M059J (cell line): ENCODE measurements around the gene ACTR3C. TPM values are rescaled to one million over a fixed set of nuclear protein-coding genes. Genes with fewer than 3 reads are reported as not detected.

Experiments
- DNase-seq: peaks from one replicate; pipeline ENCODE4 v3.0.0-alpha.2; 2012; ENCODE audit warnings: low read depth
- total RNA-seq: library from RNA; depleted of rRNA; stranded (reverse); fragments of >200 nt; shearing (Covaris generic); gene quantifications from 2 replicates; pipeline ENCODE4 v1.2.3, GENCODE V29; 2014; rRNA removed

The ACTR3C gene
- 0.07 TPM in 1 of 2 replicates, not detected in the other for total RNA-seq

DNA sequence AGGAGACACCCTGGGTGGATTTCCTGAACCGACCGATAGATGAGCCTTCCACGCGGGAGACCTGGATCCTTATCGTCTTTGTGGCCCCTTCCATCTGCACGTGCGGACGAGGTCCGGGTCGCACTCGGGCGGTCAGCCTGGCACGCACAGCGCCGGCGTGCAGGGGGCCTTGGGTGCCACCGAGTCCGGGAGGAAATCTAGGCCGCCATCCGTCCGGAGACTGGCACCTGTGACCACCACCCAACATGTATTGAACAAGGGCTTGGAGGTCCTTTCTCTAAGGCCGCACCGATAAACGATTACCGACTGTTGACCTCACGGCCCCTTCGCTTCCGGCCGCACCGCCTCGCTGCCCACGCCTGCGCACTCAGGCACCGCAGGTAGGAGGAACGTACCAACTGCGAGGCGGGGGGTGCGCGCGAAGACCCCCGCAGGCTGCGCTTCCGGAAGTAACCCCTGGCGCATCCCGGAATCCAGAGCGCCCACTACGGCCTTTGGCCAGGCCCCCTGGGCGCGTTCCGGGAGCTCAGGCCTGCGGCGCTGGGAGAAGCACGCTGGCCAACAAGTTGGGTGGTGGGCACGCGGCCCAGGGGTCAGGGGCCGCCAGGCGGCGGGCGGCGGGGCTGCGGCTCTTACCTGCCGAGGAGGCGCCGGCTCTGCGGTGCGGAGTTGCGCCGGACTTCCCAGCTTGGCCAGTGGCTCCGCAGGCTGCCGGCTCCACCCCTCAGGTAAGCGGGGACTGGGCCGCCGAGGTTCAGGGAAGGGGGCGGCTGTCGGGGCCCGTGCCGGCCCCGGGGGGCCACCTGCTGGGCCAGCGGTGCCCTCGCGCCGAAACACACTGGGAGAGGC lies at the start of gene ACTR3C, which contains the start of gene LRRC61:
TSS of gene ACTR3C (minus strand) at position 713 of the 849 bp plus-strand sequence. CDS start 28,249 bp downstream, outside the sequence.
TSS of gene LRRC61 (plus strand) at position 523 of the 849 bp plus-strand sequence. CDS start 13,507 bp downstream, outside the sequence.
- DNase-seq = no peak

DNA sequence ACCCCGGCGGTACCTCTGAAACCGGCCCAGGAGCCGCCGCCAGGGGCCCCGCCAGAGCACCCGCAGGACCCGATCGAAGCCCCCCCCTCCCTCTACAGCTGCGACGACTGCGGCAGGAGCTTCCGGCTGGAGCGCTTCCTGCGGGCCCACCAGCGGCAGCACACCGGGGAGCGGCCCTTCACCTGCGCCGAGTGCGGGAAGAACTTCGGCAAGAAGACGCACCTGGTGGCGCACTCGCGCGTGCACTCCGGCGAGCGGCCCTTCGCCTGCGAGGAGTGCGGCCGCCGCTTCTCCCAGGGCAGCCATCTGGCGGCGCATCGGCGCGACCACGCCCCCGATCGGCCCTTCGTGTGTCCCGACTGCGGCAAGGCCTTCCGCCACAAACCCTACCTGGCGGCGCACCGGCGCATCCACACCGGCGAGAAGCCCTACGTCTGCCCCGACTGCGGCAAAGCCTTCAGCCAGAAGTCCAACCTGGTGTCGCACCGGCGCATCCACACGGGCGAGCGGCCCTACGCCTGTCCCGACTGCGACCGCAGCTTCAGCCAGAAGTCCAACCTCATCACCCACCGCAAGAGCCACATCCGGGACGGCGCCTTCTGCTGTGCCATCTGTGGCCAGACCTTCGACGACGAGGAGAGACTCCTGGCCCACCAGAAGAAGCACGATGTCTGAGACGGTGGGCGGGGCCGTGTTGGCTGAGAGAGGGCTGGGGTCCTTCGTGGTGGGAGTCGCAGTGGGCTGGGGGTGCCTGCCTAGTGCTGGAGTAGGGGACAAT lies 49.1 kb upstream of the ACTR3C start:
- no peak for DNase-seq

DNA sequence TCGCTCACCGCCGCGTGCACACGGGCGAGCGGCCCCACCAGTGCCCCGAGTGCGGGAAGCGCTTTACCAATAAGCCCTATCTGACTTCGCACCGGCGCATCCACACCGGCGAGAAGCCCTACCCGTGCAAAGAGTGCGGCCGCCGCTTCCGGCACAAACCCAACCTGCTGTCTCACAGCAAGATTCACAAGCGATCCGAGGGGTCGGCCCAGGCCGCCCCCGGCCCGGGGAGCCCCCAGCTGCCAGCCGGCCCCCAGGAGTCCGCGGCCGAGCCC lies 48.6 kb upstream of the ACTR3C start:
- DNase-seq = no peak

DNA sequence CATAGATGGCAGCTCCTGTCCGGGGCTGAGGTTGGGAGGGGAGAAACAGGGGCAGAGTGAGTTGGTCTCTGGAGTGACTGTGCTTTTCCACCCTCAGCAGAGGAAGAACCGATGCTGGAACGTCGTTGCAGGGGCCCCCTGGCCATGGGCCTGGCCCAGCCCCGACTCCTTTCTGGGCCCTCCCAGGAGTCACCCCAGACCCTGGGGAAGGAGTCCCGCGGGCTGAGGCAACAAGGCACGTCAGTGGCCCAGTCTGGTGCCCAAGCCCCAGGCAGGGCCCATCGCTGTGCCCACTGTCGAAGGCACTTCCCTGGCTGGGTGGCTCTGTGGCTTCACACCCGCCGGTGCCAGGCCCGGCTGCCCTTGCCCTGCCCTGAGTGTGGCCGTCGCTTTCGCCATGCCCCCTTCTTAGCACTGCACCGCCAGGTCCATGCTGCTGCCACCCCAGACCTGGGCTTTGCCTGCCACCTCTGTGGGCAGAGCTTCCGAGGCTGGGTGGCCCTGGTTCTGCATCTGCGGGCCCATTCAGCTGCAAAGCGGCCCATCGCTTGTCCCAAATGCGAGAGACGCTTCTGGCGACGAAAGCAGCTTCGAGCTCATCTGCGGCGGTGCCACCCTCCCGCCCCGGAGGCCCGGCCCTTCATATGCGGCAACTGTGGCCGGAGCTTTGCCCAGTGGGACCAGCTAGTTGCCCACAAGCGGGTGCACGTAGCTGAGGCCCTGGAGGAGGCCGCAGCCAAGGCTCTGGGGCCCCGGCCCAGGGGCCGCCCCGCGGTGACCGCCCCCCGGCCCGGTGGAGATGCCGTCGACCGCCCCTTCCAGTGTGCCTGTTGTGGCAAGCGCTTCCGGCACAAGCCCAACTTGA lies 48.0 kb upstream of the ACTR3C start:
- DNase-seq = no peak

DNA sequence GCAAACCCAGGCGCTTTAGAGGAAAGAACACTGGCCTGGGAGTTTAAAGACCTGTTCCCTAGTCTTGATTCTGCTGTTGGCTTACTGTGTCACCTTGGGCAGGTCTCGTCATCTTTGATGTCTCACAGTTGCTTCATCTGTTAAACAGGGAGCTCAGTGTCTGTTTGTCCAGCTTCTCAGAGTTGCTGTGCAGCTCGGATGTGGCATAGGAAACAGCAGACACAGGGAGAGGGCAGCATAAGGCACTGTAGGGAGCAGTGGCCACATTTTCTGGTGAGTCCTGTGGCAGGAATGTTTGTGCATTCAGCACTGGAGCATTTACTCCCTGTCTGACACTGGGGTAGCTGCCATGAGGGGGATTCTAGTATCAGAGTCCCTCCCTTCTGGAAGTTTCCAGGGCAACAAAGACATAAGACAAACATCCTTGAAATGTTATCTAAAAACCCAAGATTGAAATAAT lies 47.3 kb upstream of the ACTR3C start:
- DNase-seq = peak; percentile 13

DNA sequence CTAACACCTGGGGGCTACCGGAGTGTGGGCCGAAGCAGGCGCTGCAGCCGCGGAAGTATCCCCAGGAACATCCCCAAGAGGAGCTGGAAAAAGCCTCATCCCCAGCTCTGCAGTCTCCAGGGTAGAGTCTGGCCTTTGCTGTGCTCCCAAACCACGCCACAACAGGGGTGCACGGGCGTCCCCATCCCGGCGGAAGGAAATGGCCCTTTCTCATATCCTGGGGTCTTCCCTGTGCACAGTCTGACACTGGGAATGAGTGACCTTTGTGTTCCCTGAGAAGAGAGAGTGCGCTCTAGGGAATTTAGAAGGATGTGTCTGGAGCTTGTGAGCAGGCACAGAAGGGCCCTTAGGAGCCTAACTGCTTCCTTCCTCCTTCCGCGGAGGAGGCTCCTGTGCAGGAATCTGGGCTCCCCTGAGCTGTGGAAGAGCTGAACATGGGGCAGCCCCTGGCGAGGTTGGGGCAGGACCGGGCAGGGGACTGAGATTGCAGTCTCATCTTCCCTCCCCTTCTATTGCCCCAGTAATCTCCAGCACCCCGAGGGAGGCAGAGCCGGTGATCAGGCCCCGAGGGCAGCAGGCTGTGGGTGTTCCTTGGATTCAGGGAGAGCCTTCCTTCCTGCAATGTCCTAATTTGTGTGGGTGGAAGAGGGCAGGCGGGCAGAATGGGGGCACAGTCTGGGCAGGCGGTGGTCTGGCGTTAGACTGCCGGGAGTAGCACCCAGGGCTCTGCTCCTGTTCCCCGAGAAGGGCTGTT lies 46.6 kb upstream of the ACTR3C start:
- no peak for DNase-seq

DNA sequence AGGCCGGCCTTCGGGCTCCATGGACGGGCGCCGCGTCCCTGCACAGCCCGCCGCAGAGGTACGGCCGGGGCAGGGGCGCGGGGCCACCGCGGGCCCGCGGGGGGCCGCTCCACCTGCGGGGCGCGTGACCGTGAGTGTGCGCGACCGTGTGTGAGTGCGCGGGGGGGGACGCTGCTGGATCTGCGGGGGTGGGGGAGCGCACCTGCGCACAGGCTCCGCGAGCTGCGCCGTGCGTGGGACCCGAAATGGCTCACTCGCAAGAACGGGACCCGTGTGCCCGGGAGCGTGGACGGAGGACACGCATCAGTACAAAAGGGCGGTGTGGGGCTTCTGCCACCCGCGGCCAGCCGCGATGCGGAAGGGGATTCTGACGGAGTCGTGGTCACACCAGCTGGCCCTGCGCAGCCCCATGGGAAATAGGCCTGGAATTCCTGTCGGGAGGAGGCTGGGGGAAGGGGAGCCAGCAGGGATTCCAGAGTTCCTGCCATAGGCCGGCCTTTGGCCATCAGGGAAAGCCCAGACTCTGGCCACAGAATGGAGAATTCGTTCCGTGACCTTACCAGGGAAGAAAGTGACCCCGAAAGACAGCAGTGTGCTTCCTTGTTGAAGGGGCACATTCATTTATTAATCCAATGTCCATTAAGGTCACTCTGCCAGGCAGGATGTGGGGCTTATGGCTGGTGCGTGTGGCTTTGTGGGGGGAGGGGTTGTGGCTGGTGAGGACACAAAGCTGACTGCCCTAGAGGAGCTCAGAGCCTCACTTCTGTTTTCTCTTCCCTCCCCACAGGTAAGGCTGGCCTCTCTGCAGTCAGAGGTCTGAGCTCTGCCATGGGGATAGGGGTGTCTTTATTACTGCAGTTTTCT lies 45.8 kb upstream of the ACTR3C start:
- DNase-seq = peak; percentile 76

DNA sequence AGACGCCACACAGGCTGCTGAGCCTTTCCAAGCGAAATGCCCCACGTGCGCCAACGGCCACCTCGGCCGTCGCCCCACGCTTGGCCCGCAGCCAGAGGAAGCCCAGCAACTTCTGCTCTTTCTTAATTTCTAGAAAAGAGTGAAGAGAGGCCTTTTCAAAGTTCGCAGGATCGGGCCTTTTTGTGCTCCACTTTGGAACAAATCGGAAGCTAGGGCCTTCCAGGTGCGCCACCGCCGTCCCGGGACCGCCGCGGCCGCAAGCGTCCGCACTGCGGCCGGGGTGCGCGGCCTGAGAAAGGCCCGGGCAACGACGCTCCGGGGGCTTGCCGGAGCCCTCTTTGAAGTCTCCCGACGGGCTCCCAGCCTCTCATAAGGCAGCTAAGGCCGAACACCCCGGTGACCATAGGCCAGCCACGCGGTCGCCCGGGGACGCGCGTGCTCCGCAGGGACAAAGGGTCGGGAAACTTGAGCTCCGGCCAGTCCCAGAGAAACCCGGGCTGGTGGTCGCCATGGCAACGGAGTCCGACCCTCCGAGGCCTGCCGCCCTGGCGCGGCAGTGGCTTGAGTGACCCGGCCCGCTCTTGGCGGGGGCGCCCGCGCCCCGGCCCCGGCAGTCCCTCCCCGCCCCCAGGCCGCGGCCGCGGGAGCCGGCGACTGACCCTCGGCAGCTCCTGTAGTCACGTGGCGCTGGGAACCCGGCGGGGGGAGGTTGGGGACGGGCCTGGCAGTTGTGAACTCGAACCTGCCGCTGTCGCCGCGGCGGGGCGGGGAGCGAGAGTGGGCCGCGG lies 44.9 kb upstream of the ACTR3C start, which contains the start of gene REPIN1:
TSS of gene REPIN1 (plus strand) at position 727 of the 788 bp plus-strand sequence. CDS start 890 bp downstream, outside the sequence.
- DNase-seq = peak; percentile 83

DNA sequence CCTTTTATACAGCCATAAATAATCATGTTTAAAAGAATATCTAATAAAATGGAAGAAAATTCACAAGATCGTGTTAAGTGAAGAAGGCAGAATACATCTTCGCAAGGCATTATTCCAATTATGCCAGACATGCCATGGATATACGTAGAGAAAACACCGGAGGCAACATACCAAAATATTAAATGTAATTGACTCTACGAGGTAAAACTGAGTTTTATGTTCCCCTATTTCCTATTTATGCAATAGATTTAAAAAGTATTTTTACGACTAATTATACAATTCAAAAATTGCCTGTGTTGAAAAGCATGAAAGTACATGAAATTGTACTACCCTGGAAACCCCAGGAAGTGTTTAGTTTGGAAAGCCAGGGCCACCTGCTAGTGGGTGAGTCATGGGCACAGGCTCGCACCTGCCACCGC lies 44.3 kb upstream of the ACTR3C start:
- no peak for DNase-seq

DNA sequence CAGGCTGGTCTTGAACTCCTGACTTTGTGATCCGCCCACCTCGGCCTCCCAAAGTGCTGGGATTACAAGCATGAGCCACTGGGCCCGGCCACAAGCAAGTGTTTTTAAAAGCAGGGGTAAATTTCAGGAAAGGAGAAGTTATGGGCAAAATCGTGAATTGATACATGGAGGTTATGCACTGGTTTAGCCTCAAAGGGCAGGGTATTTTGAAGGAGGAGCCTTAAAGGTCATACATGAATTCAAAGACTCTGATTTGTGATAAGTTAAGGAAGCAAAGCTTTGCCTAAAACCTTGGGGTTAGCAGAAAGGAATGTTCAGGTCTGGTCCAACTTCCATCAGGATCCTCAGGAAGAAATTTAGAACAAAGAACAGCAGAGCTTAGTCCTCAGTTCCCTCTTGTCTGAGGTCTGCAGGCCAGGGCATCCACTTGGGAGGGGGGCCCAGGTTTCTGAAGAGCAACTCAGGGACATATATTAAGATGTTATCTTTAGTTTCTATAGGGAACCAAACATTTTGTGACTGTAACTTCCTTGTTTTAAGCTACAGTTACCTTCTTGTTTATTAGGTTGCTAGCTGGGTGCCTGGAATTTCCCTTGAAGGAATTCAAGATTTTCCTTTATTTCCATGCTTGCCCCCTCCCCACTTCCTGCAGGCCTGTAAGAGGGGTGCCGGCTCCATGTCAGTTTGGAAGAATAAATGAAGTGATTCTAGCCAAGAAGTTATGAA lies 42.5 kb upstream of the ACTR3C start:
- no peak for DNase-seq

DNA sequence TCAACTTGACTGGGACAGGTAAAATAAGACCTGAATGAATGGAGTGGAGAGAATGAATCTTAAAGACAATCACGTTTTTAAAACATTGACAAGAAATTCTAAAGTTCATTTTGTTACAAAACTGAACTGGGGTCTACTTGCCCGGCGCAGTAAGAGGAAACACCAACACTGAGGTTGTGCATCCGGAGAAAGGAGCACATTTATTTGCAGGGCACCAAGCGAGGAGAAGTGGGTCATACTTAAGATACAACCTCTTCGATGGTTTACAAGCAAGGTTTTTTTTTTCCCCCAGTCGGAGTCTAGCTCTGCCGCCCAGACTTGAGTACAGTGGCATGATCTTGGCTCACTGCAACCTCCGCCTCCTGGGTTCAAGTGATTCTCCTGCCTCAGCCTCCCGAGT lies 41.8 kb upstream of the ACTR3C start:
- DNase-seq = no peak

DNA sequence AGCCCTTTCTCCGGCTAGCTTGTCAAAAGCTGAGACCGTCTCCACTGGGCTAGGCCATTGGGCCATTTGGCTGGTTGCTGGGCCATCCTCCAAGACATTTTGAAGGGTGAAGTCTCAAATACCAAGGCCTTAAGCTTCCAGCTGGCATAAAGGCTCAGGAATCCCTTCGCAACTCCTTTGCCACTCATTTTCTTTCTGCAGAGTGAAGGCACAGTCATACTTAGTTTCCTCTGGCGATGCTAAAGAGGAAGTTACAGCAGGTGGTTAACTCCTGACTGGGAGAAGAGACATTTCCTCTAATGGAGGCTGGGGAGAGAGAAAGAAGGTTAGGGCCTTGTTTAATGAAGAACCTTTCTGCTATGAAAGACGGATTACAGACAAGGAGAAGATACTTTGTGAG lies 40.5 kb upstream of the ACTR3C start:
- DNase-seq = no peak

DNA sequence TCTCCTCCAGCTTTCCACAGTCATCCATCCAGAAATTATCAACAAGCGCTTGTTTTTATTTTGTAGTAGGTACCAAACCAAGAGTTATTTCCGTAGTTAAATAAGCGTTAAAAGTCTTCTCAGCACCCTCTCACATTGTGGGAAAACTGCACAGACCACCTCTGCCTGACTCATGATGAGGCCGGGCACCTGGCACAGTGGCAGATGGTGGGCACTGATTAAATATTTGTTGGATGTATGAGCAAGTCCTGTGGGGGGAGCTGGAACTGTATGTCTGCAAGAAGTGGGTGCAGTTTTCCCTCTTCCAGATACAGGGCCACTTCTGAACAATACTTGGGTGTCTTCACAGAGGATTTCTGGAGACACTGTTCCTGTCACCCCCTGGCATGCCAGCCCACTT lies 40.0 kb upstream of the ACTR3C start:
- DNase-seq = peak; percentile 63

DNA sequence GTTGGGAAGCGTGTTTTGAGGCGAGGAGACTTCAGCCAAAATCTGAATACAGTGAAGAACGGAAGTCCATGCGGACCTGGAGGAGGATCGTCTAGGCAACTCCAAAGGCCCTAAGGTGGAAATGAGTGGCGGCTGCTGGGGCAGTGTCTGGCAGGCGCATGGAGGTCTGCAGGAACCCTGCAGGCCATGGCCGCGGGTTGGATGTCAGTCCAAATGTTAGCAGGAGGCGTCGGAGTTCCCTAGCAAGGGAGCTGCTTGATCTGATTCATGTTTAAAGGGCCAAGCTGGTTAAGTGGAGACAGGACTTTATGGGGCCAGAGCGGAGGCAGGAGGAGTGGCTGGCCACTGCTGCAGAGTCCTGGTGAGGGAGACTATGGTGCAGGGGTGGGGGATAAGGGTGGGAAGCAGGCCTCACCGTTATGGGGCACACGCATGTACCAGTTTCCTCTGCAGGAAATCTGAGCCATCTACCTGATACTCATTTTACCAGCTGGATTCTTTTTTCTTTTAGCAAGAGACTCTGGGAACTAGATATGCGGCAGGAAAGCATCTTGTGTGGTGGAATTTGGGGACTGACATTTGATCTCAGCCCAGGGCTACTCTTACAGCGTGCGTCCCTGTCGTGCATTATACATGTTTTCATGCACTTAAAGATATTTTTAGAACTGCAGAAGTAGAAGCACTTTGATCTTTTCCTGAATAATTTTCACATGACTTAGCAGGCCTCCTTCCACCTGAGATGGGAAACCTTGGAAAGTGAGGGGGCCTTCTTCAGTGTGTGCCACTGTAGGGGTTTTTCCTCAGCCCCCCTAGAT lies 38.7 kb upstream of the ACTR3C start:
- no peak for DNase-seq

DNA sequence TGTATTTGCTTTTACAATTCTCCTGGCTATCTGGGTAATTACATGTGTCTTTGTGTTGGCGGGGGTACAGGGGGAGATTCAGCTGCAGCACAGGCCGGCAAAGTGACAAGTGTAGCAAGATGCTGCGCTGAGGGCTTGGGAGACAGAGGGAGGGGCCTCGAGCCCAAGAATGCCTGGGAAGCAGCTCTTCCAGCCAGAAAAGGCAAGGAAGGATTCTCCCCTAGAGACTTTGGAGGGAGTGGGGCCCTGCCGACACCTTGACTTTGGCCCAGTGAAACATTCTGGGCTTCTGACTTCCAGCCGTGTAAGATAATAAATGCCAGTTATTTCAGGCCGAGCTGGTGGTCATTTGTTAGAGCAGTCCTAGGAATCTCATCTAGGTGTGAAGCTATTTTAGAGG lies 38.1 kb upstream of the ACTR3C start:
- no peak for DNase-seq

DNA sequence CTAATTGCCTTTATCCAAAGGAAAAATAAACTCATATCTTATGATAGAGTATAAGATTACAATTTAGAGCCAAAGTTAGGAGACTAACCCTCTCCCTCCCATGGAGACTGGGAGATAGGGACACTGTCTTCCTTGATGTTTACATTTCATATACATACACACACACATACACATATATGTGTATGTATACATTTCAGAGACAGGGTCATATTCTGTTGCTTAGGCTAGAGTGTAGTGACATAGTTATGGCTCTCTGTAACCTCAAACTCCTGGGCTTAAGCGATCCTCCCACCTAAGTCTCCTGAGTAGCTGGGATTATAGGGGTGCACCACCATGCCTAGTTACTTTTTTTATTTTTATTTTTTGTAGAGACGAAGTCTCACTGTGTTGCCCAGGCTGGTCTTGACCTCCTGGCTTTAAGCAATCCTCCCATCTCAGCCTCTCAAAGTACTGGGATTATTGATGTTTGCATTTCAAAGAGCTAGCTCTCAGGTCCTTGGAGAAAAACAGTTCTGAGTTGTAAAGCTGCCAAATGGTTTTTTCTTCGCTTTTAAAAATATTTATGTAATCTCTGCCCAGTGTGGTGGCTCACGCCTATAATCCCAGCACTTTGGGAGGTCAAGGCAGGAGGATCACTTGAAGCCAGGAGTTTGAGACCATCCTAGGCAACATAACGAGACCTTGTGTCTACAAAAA lies 37.2 kb upstream of the ACTR3C start:
- DNase-seq = no peak
